H9 (cell line): ENCODE measurements around the gene CAMKK1. TPM values are rescaled to one million over a fixed set of nuclear protein-coding genes. Genes with fewer than 3 reads are reported as not detected.

Experiments
- DNase-seq: peaks from one replicate; pipeline ENCODE4 v3.0.0-alpha.2; 2017
- H2AFZ ChIP-seq: one replicate; pipeline ENCODE4 v1.6.1; 2013; ENCODE audit warnings: mild to moderate bottlenecking, low read length, control low read depth, moderate library complexity
- H2AK5ac ChIP-seq: 2 replicates; pipeline ENCODE4 v1.6.1; 2013; ENCODE audit warnings: low read length, control low read depth, mixed read lengths; ENCODE audit not compliant: insufficient read length
- H2BK120ac ChIP-seq: one replicate; pipeline ENCODE4 v1.6.1; 2013; ENCODE audit warnings: low read depth, mild to moderate bottlenecking, low read length, control low read depth, inconsistent platforms; ENCODE audit not compliant: poor library complexity, severe bottlenecking
- H2BK12ac ChIP-seq: 2 replicates; pipeline ENCODE4 v1.6.1; 2013; ENCODE audit warnings: low read length, control low read depth, mixed read lengths, low read depth; ENCODE audit not compliant: insufficient read length
- H2BK15ac ChIP-seq: 2 replicates; pipeline ENCODE4 v1.6.1; 2013; ENCODE audit warnings: low read depth, low read length, control low read depth
- H2BK20ac ChIP-seq: one replicate; pipeline ENCODE4 v1.6.1; 2013; ENCODE audit warnings: low read depth, mild to moderate bottlenecking, low read length, control low read depth, inconsistent platforms; ENCODE audit not compliant: poor library complexity, severe bottlenecking
- H2BK5ac ChIP-seq: 2 replicates; pipeline ENCODE4 v1.6.1; 2013; ENCODE audit warnings: low read length, control low read depth, mixed read lengths; ENCODE audit not compliant: insufficient read length
- H3K14ac ChIP-seq: 2 replicates; pipeline ENCODE4 v1.6.1; 2013; ENCODE audit warnings: low read length, control low read depth; ENCODE audit not compliant: insufficient read depth
- H3K18ac ChIP-seq: 2 replicates; pipeline ENCODE4 v1.6.1; 2013; ENCODE audit warnings: low read depth, mild to moderate bottlenecking, mixed read lengths, low read length, control low read depth; ENCODE audit not compliant: insufficient read length
- H3K23ac ChIP-seq: 2 replicates; pipeline ENCODE4 v1.6.1; 2013; ENCODE audit warnings: low read length, control low read depth, mixed read lengths, low read depth; ENCODE audit not compliant: insufficient read length
- H3K23me2 ChIP-seq: 2 replicates; pipeline ENCODE4 v1.6.1; 2013; ENCODE audit warnings: low read depth, mild to moderate bottlenecking, mixed read lengths, low read length, control low read depth; ENCODE audit not compliant: insufficient read length, poor library complexity, severe bottlenecking
- H3K27ac ChIP-seq: 2 replicates; pipeline ENCODE4 v1.5.1; 2013; ENCODE audit warnings: low read length, control low read depth, mixed read lengths, low read depth; ENCODE audit not compliant: insufficient read length
- H3K27me3 ChIP-seq: 2 replicates; pipeline ENCODE4 v1.6.1; 2013; ENCODE audit warnings: low read length, control low read depth, inconsistent platforms; ENCODE audit not compliant: insufficient read depth
- H3K4ac ChIP-seq: 2 replicates; pipeline ENCODE4 v1.6.1; 2013; ENCODE audit warnings: low read depth, mild to moderate bottlenecking, control low read depth, inconsistent platforms, low read length, moderate library complexity
- H3K4me1 ChIP-seq: 2 replicates; pipeline ENCODE4 v1.6.1; 2013; ENCODE audit warnings: low read length, control low read depth, inconsistent platforms; ENCODE audit not compliant: insufficient read depth
- H3K4me2 ChIP-seq: 2 replicates; pipeline ENCODE4 v1.6.1; 2013; ENCODE audit warnings: low read length, control low read depth, mixed read lengths; ENCODE audit not compliant: insufficient read length, insufficient read depth
- H3K56ac ChIP-seq: 2 replicates; pipeline ENCODE4 v1.6.1; 2013; ENCODE audit warnings: low read depth, mild to moderate bottlenecking, mixed read lengths, low read length, control low read depth; ENCODE audit not compliant: insufficient read length
- H3K79me1 ChIP-seq: 2 replicates; pipeline ENCODE4 v1.6.1; 2013; ENCODE audit warnings: low read depth, mild to moderate bottlenecking, moderate library complexity, low read length, control low read depth, inconsistent platforms; ENCODE audit not compliant: insufficient read depth, poor library complexity, severe bottlenecking
- H3K79me2 ChIP-seq: 2 replicates; pipeline ENCODE4 v1.6.1; 2013; ENCODE audit warnings: low read length, control low read depth, inconsistent platforms; ENCODE audit not compliant: insufficient read depth
- H3K9ac ChIP-seq: 2 replicates; pipeline ENCODE4 v1.6.1; 2013; ENCODE audit warnings: low read length, control low read depth, mixed read lengths; ENCODE audit not compliant: insufficient read length; ENCODE audit errors: extremely low read depth
- H3K9me3 ChIP-seq: one replicate; pipeline ENCODE4 v1.6.1; 2013; ENCODE audit warnings: low read depth, low read length, inconsistent platforms; ENCODE audit not compliant: control insufficient read depth
- H3T11ph ChIP-seq: one replicate; pipeline ENCODE4 v1.6.1; 2013; ENCODE audit warnings: mild to moderate bottlenecking, low read length, control low read depth, inconsistent platforms
- H4K20me1 ChIP-seq: one replicate; pipeline ENCODE4 v1.6.1; 2013; ENCODE audit not compliant: control insufficient read depth, insufficient read length, insufficient read depth
- H4K5ac ChIP-seq: 2 replicates; pipeline ENCODE4 v1.6.1; 2013; ENCODE audit warnings: low read depth, mild to moderate bottlenecking, mixed read lengths, low read length, control low read depth; ENCODE audit not compliant: insufficient read length
- H4K8ac ChIP-seq: replicated peaks from 2 replicates; pipeline ENCODE4 v1.6.1; 2013; ENCODE audit warnings: low read length, control low read depth, mixed read lengths, low read depth; ENCODE audit not compliant: insufficient read length
- H4K91ac ChIP-seq: 2 replicates; pipeline ENCODE4 v1.6.1; 2013; ENCODE audit warnings: low read depth, mild to moderate bottlenecking, moderate library complexity, mixed read lengths, low read length, control low read depth; ENCODE audit not compliant: insufficient read length
- H3K27ac Mint-ChIP-seq, 3 experiments: 2 replicates in 2 of 3; 3 replicates in 1 of 3; pipeline ENCODE4 v1.8.0; 2020 to 2021; ENCODE audit warnings: mixed read lengths in 3 of 3, mild to moderate bottlenecking in 1 of 3, moderate library complexity in 1 of 3
- H3K27me3 Mint-ChIP-seq: 2 replicates; pipeline ENCODE4 v1.8.0; 2021; ENCODE audit warnings: low read depth, mild to moderate bottlenecking, moderate library complexity, mixed read lengths
- H3K36me3 Mint-ChIP-seq, 3 experiments: 2 replicates in 2 of 3; 3 replicates in 1 of 3; pipeline ENCODE4 v1.8.0; 2020 to 2021; ENCODE audit warnings: low read depth in 3 of 3, mixed read lengths in 3 of 3; ENCODE audit not compliant: insufficient read depth in 1 of 3
- H3K4me1 Mint-ChIP-seq, 2 experiments: 2 replicates each; pipeline ENCODE4 v1.8.0; 2020; ENCODE audit warnings: mixed read lengths in 2 of 2
- H3K4me3 Mint-ChIP-seq, 2 experiments: 2 replicates in 1 of 2; 3 replicates in 1 of 2; pipeline ENCODE4 v1.8.0; 2020 to 2021; ENCODE audit warnings: mild to moderate bottlenecking in 2 of 2, mixed read lengths in 2 of 2, moderate library complexity in 1 of 2
- H3K9me3 Mint-ChIP-seq, 2 experiments: 2 replicates in 1 of 2; 3 replicates in 1 of 2; pipeline ENCODE4 v1.8.0; 2020; ENCODE audit warnings: mild to moderate bottlenecking in 2 of 2, mixed read lengths in 2 of 2, moderate library complexity in 1 of 2
- WGBS: extraction: QIAGEN DNeasy Blood & Tissue Kit; methylation state at CpG from one replicate; pipeline ENCODE4 v1.1.7; 2013; ENCODE audit warnings: missing lambda C conversion rate, low lambda C conversion rate, mixed read lengths; ENCODE audit not compliant: insufficient read length; ENCODE audit errors: extremely low coverage; 5-methylcytosine and 5-hydroxymethylcytosine counted together
- total RNA-seq: library from RNA; stranded (reverse); gene quantifications from 2 replicates; pipeline ENCODE4 v1.2.1, GENCODE V29; 2021
- TF ChIP-seq, protein P1 (sequence below): fragments of 200-600 bp; sonication (generic); conservative IDR thresholded peaks from 3 replicates; pipeline ENCODE4 v1.8.0; 2021; ENCODE audit warnings: antibody characterized with exemption, mild to moderate bottlenecking

Gene CAMKK1
- total RNA-seq, 1 experiment from 2014 or later = 6.7 TPM

DNA sequence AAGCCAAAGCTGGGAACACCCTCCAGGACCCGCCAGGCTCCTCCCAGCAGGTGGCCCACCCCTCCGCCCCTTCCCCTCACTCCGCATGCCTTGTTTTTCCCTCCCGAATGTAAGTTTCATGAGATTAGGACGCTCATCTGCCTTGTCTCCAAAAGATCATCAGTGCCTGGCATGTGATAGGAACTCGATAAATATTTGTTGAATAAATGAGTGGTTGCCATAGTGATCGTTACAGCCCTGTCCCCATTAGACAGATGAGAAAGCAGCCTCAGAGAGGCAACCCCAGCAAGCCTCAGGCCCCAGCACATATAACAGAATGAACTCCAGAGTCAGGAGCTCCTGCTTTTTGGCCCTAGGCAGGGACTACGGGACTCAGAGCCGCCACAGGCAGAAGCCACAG lies 5.0 kb downstream of the CAMKK1 start:
- Mint-ChIP-seq H3K4me1 (peaks cover 22 to 44% of the 10 kb centered on the region in 2 experiments), H3K36me3 (peaks cover 0 to 7% (median 1%) of the 10 kb centered on the region in 3 experiments; a peak in 4 of 7 replicates), H3K27ac (no peak overlapping the region), H3K9me3 (no peaks in the 10 kb centered on the region), H3K4me3 (no peak overlapping the region), H3K27me3 (peaks cover 8% of the 10 kb centered on the region)
- TF ChIP-seq, protein P1, sequence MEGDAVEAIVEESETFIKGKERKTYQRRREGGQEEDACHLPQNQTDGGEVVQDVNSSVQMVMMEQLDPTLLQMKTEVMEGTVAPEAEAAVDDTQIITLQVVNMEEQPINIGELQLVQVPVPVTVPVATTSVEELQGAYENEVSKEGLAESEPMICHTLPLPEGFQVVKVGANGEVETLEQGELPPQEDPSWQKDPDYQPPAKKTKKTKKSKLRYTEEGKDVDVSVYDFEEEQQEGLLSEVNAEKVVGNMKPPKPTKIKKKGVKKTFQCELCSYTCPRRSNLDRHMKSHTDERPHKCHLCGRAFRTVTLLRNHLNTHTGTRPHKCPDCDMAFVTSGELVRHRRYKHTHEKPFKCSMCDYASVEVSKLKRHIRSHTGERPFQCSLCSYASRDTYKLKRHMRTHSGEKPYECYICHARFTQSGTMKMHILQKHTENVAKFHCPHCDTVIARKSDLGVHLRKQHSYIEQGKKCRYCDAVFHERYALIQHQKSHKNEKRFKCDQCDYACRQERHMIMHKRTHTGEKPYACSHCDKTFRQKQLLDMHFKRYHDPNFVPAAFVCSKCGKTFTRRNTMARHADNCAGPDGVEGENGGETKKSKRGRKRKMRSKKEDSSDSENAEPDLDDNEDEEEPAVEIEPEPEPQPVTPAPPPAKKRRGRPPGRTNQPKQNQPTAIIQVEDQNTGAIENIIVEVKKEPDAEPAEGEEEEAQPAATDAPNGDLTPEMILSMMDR = no peak
- no peaks in the 10 kb centered on the region for H3K79me1 ChIP-seq
- H3K18ac ChIP-seq = no peak overlapping the region
- WGBS = no CpG with 5 or more reads among the region's 9 CpGs
- H2BK5ac ChIP-seq = no peak overlapping the region
- H2BK20ac ChIP-seq = no peak overlapping the region
- no peak overlapping the region for H4K5ac ChIP-seq
- H3K27ac ChIP-seq = no peak overlapping the region
- H3K4ac ChIP-seq = peak overlapping the region; percentile 52; the same call in 1 of the 2 replicates
- H3K4me2 ChIP-seq = no peak overlapping the region
- no peak overlapping the region for H2AFZ ChIP-seq
- H3K9ac ChIP-seq = no peak overlapping the region
- H3K79me2 ChIP-seq = no peaks in the 10 kb centered on the region
- H3K14ac ChIP-seq = no peak overlapping the region
- no peak for DNase-seq
- no peak overlapping the region for H4K8ac ChIP-seq
- H2BK12ac ChIP-seq = no peak overlapping the region
- H3K56ac ChIP-seq = no peak overlapping the region
- peaks cover 2% of the 10 kb centered on the region; the same call in 1 of the 2 replicates for H3K4me1 ChIP-seq
- no peak overlapping the region for H3T11ph ChIP-seq
- no peak overlapping the region for H3K23ac ChIP-seq
- no peak overlapping the region for H2AK5ac ChIP-seq
- peaks cover 6% of the 10 kb centered on the region for H3K23me2 ChIP-seq
- no peak overlapping the region for H4K91ac ChIP-seq
- no peak overlapping the region for H2BK120ac ChIP-seq
- H2BK15ac ChIP-seq = no peak overlapping the region
- H3K27me3 ChIP-seq = no peaks in the 10 kb centered on the region
- no peaks in the 10 kb centered on the region for H3K9me3 ChIP-seq
- H4K20me1 ChIP-seq = no peaks in the 10 kb centered on the region
